IPS DF 6.9 (cell line): ENCODE measurements around the gene RHEX.

Source experiments
- DNase-seq: peaks from one replicate; pipeline ENCODE4 v3.0.0-alpha.2; 2013; ENCODE audit warnings: low read depth, low spot score
- H3K27ac ChIP-seq: one replicate; pipeline ENCODE4 v1.5.1; 2013; ENCODE audit warnings: low read length, control low read depth
- H3K27me3 ChIP-seq: 2 replicates; pipeline ENCODE4 v1.6.1; 2013; ENCODE audit warnings: mild to moderate bottlenecking, low read length; ENCODE audit not compliant: control insufficient read depth, insufficient read depth
- H3K36me3 ChIP-seq: 2 replicates; pipeline ENCODE4 v1.6.1; 2013; ENCODE audit warnings: low read length; ENCODE audit not compliant: control insufficient read depth, insufficient read depth
- H3K4me1 ChIP-seq: 2 replicates; pipeline ENCODE4 v1.6.1; 2013; ENCODE audit warnings: low read length; ENCODE audit not compliant: control insufficient read depth, insufficient read depth
- H3K4me3 ChIP-seq: 2 replicates; pipeline ENCODE4 v1.5.1; 2013; ENCODE audit warnings: mild to moderate bottlenecking, low read length
- H3K9me3 ChIP-seq: 2 replicates; pipeline ENCODE4 v1.6.1; 2013; ENCODE audit warnings: low read length, inconsistent platforms; ENCODE audit not compliant: control insufficient read depth, insufficient read depth
- WGBS: extraction: QIAGEN DNeasy Blood & Tissue Kit; methylation state at CpG from one replicate; pipeline ENCODE4 v1.1.7; 2013; ENCODE audit warnings: mixed read lengths, missing lambda C conversion rate; ENCODE audit not compliant: insufficient read length, insufficient coverage; 5-methylcytosine and 5-hydroxymethylcytosine counted together

Gene RHEX

GRCh38 chr1:206097381-206097780, 44.4 kb downstream of the RHEX start:
- H3K9me3 ChIP-seq: no peaks in the 10 kb centered on the region
- H3K4me3 ChIP-seq: no peak overlapping the region
- no CpG with 5 or more reads among the region's 3 CpGs for WGBS

GRCh38 chr1:206098242-206098919, 45.4 kb downstream of the RHEX start:
- DNase-seq: no peak
- Histone ChIP-seq H3K4me1 (no peaks in the 10 kb centered on the region), H3K4me3 (no peak overlapping the region), H3K9me3 (no peaks in the 10 kb centered on the region), H3K27ac (no peak overlapping the region), H3K36me3 (no peaks in the 10 kb centered on the region), H3K27me3 (no peaks in the 10 kb centered on the region)
- no CpG with 5 or more reads among the region's 9 CpGs for WGBS

More at GRCh38 chr1:206097381-206097780, 44.4 kb downstream of the RHEX start:
- no peaks in the 10 kb centered on the region for H3K36me3 ChIP-seq
- no peak for DNase-seq
- H3K27ac ChIP-seq: no peak overlapping the region
- no peaks in the 10 kb centered on the region for H3K4me1 ChIP-seq
- H3K27me3 ChIP-seq: no peaks in the 10 kb centered on the region

DNA sequence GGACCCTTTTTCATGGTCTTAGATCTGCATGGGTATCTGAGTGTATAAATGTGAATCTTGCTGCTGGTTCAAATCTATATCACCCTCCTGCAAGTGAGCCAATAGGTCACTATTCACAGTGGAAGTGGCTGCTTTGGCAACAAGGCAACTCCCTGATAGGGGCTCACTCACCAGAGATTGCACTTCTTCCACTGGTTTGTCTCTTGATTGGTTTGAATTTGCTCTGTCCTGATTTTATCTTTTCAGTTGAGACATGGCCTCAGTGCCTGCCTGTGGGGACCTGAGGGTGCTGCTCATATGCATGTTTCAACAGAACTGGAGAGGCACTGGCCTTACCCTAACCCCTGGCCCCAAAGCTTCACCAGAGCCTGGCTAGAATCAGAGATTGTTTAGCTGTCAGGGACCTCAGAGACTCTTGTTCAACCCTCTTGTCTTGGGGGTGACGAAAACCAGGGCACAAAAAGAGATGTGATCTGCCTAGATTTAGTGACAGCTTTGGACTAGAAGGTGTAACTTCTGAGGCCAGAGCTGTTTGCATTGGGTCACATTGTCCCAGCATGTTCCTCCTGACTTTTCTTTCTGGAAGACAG, 47.3 kb downstream of the RHEX start:
- no peak for DNase-seq
- Histone ChIP-seq H3K9me3 (no peaks in the 10 kb centered on the region), H3K4me3 (no peak overlapping the region), H3K27ac (no peak overlapping the region), H3K27me3 (no peaks in the 10 kb centered on the region), H3K4me1 (no peaks in the 10 kb centered on the region), H3K36me3 (no peaks in the 10 kb centered on the region)
- WGBS: no CpG with 5 or more reads among the region's 1 CpG

GRCh38 chr1:206101351-206102045, 48.5 kb downstream of the RHEX start:
- no CpG with 5 or more reads among the region's 6 CpGs for WGBS
- no peaks in the 10 kb centered on the region for H3K4me1 ChIP-seq
- H3K27me3 ChIP-seq: no peaks in the 10 kb centered on the region
- no peaks in the 10 kb centered on the region for H3K9me3 ChIP-seq
- no peaks in the 10 kb centered on the region for H3K36me3 ChIP-seq
- no peak for DNase-seq
- no peak overlapping the region for H3K27ac ChIP-seq
- no peak overlapping the region for H3K4me3 ChIP-seq

DNA sequence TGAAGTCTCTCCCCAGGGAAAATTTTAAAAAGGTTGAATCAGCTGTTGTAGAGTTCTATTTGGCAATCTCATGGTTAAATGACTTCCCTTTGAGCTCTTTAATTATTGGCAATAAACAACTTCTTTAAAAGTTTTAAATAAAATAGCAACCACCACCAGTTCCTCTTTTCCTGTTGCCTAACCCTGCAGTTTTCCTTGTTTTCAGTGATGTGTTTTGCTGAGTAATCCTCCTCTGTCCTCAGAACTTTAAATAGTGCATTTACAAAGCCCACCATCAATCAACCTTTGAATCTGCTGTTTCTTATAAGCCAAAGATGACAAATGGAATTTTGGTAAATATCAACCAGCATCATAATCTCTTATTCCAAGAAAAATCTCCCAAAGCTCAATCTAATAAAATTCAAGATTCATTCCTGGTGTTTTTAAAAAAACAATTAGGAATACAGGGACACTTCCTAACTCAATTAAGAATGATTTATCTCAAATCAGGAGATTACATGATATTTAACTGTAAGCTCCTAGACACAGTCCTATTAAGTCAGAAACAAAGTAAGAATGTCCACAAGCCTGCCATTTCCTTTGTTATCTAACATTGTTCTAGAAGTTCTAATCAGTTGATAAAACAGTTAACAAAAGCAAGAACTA, 49.4 kb downstream of the RHEX start:
- no peak overlapping the region for H3K27ac ChIP-seq
- no peaks in the 10 kb centered on the region for H3K4me1 ChIP-seq
- H3K36me3 ChIP-seq: no peaks in the 10 kb centered on the region
- no peaks in the 10 kb centered on the region for H3K9me3 ChIP-seq
- DNase-seq: no peak
- no peak overlapping the region for H3K4me3 ChIP-seq
- H3K27me3 ChIP-seq: no peaks in the 10 kb centered on the region

- Histone ChIP-seq H3K27ac (no peak overlapping the region), H3K36me3 (no peaks in the 10 kb centered on the region), H3K4me1 (no peaks in the 10 kb centered on the region), H3K4me3 (no peak overlapping the region), H3K27me3 (no peaks in the 10 kb centered on the region), H3K9me3 (no peaks in the 10 kb centered on the region)
- no CpG with 5 or more reads among the region's 10 CpGs for WGBS
- DNase-seq: no peak
Observed at GRCh38 chr1:206103979-206104378, 51.0 kb downstream of the RHEX start.

GRCh38 chr1:206105464-206105995, 52.6 kb downstream of the RHEX start:
- no CpG with 5 or more reads among the region's 4 CpGs for WGBS
- H3K36me3 ChIP-seq: no peaks in the 10 kb centered on the region
- DNase-seq: no peak
- no peaks in the 10 kb centered on the region for H3K27me3 ChIP-seq
- no peaks in the 10 kb centered on the region for H3K9me3 ChIP-seq
- H3K27ac ChIP-seq: no peak overlapping the region
- H3K4me1 ChIP-seq: no peaks in the 10 kb centered on the region
- H3K4me3 ChIP-seq: no peak overlapping the region

- no CpG with 5 or more reads among the region's 8 CpGs for WGBS
- Histone ChIP-seq H3K4me3 (no peak overlapping the region), H3K4me1 (no peaks in the 10 kb centered on the region), H3K9me3 (no peaks in the 10 kb centered on the region), H3K27ac (no peak overlapping the region), H3K36me3 (no peaks in the 10 kb centered on the region), H3K27me3 (no peaks in the 10 kb centered on the region)
- DNase-seq: no peak
Observed at GRCh38 chr1:206106328-206107167, 53.6 kb downstream of the RHEX start.

DNA sequence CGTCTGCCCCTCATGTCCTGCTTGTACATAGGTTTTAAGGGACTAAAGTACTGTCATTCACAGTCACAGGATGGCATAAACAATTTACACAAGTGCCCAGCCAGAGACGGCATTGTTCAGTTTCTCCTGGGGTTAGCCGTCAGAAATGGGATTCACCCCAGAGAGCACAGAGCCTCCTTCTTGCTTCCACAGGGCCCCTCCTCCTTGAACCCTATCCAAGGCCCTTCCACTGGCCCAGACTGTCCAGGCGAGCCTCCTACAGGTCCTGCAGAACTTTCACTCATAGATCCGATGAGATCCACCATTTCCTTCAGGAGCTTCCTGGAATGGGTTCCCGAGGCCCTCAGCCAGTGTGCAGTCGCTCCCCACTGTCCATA, 54.2 kb downstream of the RHEX start:
- Histone ChIP-seq H3K36me3 (no peaks in the 10 kb centered on the region), H3K27me3 (no peaks in the 10 kb centered on the region), H3K4me1 (no peaks in the 10 kb centered on the region), H3K9me3 (no peaks in the 10 kb centered on the region), H3K27ac (no peak overlapping the region), H3K4me3 (no peak overlapping the region)
- no CpG with 5 or more reads among the region's 7 CpGs for WGBS
- no peak for DNase-seq

DNA sequence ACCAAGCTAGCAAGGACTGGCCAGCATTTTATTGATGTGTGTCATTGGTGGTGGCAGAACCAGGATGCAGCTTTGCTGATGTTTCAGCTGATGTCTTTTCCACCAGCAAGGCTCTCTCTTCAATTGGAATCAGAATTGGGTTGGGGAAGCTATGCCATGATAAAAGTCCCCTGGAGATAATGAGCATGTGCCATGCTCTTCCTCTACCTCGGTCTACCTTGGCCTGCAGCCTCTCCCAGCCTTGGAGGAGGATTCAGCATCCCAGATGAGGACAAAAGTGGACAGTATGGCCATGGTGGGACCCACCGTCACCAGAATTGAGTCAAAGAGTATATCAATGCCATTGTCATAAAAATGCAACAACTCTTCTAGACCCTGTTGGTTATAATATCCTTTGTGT, 55.7 kb downstream of the RHEX start:
- Histone ChIP-seq H3K4me3 (no peak overlapping the region), H3K9me3 (no peaks in the 10 kb centered on the region), H3K36me3 (no peaks in the 10 kb centered on the region), H3K27me3 (no peaks in the 10 kb centered on the region), H3K27ac (no peak overlapping the region), H3K4me1 (no peaks in the 10 kb centered on the region)
- no peak for DNase-seq
- no CpG with 5 or more reads among the region's 2 CpGs for WGBS
